Keratinocyte (primary cell): ENCODE data around the gene HNRNPL. TPM values are rescaled to one million over a fixed set of nuclear protein-coding genes. Genes with fewer than 3 reads are reported as not detected.

ENCODE experiments used
- DNase-seq: peaks from one replicate; pipeline ENCODE4 v3.0.0-alpha.2; 2011; ENCODE audit warnings: low read depth, missing footprints, low spot score
- FAIRE-seq: peaks from 2 replicates; lab custom pipeline; 2011; peaks lifted over from hg19 to GRCh38; lab: Jason Lieb, UNC
- H2AFZ ChIP-seq: 2 replicates; pipeline ENCODE4 v1.6.0; 2012; ENCODE audit warnings: low read length, control low read depth, inconsistent platforms; ENCODE audit not compliant: control insufficient read depth
- H3K27ac ChIP-seq: 2 replicates; pipeline ENCODE4 v1.5.1; 2011; ENCODE audit warnings: low read length; ENCODE audit not compliant: control insufficient read depth, insufficient read depth
- H3K27me3 ChIP-seq: 3 replicates; pipeline ENCODE4 v1.6.0; 2011; ENCODE audit warnings: low read length; ENCODE audit not compliant: control insufficient read depth, insufficient read depth; ENCODE audit errors: extremely low read depth
- H3K36me3 ChIP-seq, 2 experiments: 2 replicates in 1 of 2; 3 replicates in 1 of 2; pipeline ENCODE4 v1.5.1; 2011; ENCODE audit warnings: low read length in 2 of 2, mild to moderate bottlenecking in 1 of 2; ENCODE audit not compliant: control insufficient read depth in 2 of 2, insufficient read depth in 2 of 2; ENCODE audit errors: extremely low read depth in 1 of 2
- H3K4me1 ChIP-seq: 3 replicates; pipeline ENCODE4 v1.5.1; 2011; ENCODE audit warnings: low read length; ENCODE audit not compliant: control insufficient read depth, insufficient read depth; ENCODE audit errors: extremely low read depth
- H3K4me2 ChIP-seq: 3 replicates; pipeline ENCODE4 v1.6.0; 2011; ENCODE audit warnings: low read depth, low read length; ENCODE audit not compliant: control insufficient read depth, insufficient read depth; ENCODE audit errors: extremely low read depth
- H3K4me3 ChIP-seq, 3 experiments: fragments of 200-600 bp in 1 of 3; sonication (generic) in 1 of 3; 2 replicates in 2 of 3; 3 replicates in 1 of 3; pipeline ENCODE4 v1.5.1; 2011 to 2016; ENCODE audit warnings: low read length in 3 of 3, mild to moderate bottlenecking in 3 of 3, control low read depth in 2 of 3, inconsistent platforms in 1 of 3, low read depth in 1 of 3, mixed read lengths in 1 of 3, mixed run types in 1 of 3, moderate library complexity in 1 of 3; ENCODE audit not compliant: control insufficient read depth in 2 of 3, insufficient read depth in 2 of 3; ENCODE audit errors: extremely low read depth in 1 of 3
- H3K79me2 ChIP-seq: 2 replicates; pipeline ENCODE4 v1.6.0; 2012; ENCODE audit warnings: low read length; ENCODE audit not compliant: control insufficient read depth, insufficient read depth
- H3K9ac ChIP-seq: 3 replicates; pipeline ENCODE4 v1.6.0; 2011; ENCODE audit warnings: low read length; ENCODE audit not compliant: control insufficient read depth, insufficient read depth; ENCODE audit errors: extremely low read depth
- H3K9me1 ChIP-seq: 3 replicates; pipeline ENCODE4 v1.6.0; 2011; ENCODE audit warnings: low read length; ENCODE audit not compliant: control insufficient read depth, insufficient read depth; ENCODE audit errors: extremely low read depth
- H3K9me3 ChIP-seq: 2 replicates; pipeline ENCODE4 v1.5.1; 2012; ENCODE audit warnings: low read depth, low read length; ENCODE audit not compliant: control insufficient read depth
- H4K20me1 ChIP-seq: 3 replicates; pipeline ENCODE4 v1.6.0; 2011; ENCODE audit warnings: low read length; ENCODE audit not compliant: control insufficient read depth, insufficient read depth; ENCODE audit errors: extremely low read depth
- EZH2 ChIP-seq: IDR thresholded peaks from one replicate; pipeline ENCODE4 v1.6.1; 2012; ENCODE audit warnings: inconsistent platforms, mild to moderate bottlenecking, low read length, moderate library complexity
- dilution Hi-C: fragments of 300-500 bp; cut with MboI; formaldehyde crosslinking; loops from one replicate; pipeline ENCODE4 v1.7.0; 2020; ENCODE audit warnings: low sequenced_read_pairs; ENCODE audit not compliant: extremely low pct_ligation_motif_present
- polyA plus RNA-seq, 5 experiments: library from polyadenylated mRNA; depleted of rRNA in 3 of 5; stranded (reverse) in 3 of 5; stranded (forward) in 1 of 5; unstranded in 1 of 5; fragments of >200 nt; gene quantifications; 1 replicate in 1 of 5; 2 replicates in 3 of 5; 3 replicates in 1 of 5; pipeline versions ENCODE4 v1.2.1 to v1.2.3, GENCODE V29; 2011 to 2012; ENCODE audit warnings: missing spikeins in 2 of 5, low read depth in 1 of 5, low replicate concordance in 1 of 5
- TF ChIP-seq, protein P1 (sequence below), 3 experiments: IDR thresholded peaks in 1 of 3; conservative IDR thresholded peaks in 1 of 3; optimal IDR thresholded peaks in 1 of 3; 2 replicates in 2 of 3; 3 replicates in 1 of 3; pipeline versions ENCODE3 to v1.5.1; 2011; ENCODE audit warnings: low read length in 3 of 3, mild to moderate bottlenecking in 3 of 3, moderate library complexity in 2 of 3, control low read depth in 1 of 3, inconsistent platforms in 1 of 3; ENCODE audit not compliant: insufficient read depth in 2 of 3; ENCODE audit errors: extremely low read depth in 1 of 3

The HNRNPL gene
- polyA plus RNA-seq, 1 donor (not counting 4 experiments of a cell fraction or from before 2014, with no cell fraction given) = 308 TPM

DNA sequence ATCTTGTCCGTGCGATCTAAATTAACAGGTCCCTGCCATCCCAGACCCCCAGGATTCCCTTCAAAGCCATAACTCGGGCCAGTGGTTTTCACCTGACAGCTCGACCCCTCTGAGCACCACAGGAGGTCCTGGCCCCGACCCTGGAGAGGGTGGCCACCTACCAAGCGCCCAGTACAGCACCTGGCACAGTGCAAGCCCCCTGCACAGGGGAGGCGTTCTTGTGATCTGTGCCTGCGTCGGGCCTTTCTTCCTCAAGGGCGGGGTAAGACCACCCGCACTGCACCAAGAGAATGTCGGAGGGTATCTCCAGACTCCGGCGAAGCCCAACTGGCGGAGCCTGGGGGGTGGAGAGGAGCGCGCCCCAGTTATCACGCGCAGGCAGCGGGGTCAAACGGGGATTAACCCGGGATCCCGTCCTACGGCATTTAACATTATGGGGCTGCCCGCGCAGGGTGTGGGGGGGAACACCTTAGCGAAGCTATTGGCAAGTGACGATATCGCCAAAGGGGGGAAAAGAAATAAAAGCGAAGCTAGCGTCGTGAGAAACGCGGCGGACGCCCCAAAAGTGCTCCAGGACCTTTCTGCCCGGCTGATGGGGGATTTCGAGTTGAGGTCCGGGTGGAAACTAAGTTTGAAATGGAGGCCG, 1.3 kb upstream of the HNRNPL start:
- H3K9me3 ChIP-seq = no peaks in the 10 kb centered on the region
- peaks cover 2% of the 10 kb centered on the region for H3K9me1 ChIP-seq
- DNase-seq (no peak), FAIRE-seq (no peak)
- H3K79me2 ChIP-seq = peaks cover 30% of the 10 kb centered on the region
- H3K9ac ChIP-seq = peak overlapping the region; percentile 77
- H2AFZ ChIP-seq = peak overlapping the region; percentile 71
- H3K27ac ChIP-seq = peak overlapping the region; percentile 76
- peak overlapping the region; percentile 86 for H3K4me2 ChIP-seq
- dilution Hi-C loops = no loop called here
- TF ChIP-seq EZH2 = no peak
- H4K20me1 ChIP-seq = peaks cover 13% of the 10 kb centered on the region
- H3K4me3 ChIP-seq = peak overlapping the region; percentile 49 to 74 (median 70)
- H3K36me3 ChIP-seq = peaks cover 14 to 20% of the 10 kb centered on the region in 2 experiments
- H3K4me1 ChIP-seq = peaks cover 36% of the 10 kb centered on the region
- no peaks in the 10 kb centered on the region for H3K27me3 ChIP-seq

DNA sequence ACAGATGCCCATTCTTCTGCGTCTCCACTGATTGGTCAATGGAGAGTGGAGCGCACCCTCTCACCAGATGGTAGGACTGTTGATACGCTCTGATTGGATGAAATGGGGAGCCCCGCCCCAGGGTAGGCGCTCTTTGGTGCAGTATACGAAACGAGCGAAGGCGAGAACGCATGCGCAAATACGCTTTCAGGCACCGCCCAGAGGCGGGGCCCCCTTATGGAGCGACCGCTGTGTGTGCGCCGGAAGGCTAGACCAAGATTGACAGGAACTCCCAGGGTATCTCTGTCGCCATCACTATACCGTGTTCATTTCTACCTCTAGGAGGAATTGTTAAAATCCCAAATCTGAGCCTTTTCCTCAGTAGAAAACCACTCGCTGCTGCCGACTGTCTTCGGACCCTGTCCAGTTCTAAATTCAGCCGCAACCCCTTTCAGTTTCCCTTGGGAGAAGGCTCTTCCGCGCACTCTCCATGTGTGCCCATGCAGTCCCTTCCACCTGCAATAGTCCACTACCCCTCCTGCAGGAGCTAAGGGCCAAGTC, 720 bp upstream of the HNRNPL start:
- Histone ChIP-seq H3K4me3 (peak overlapping the region; percentile 49 to 74 (median 70)), H3K9me3 (no peaks in the 10 kb centered on the region), H3K27ac (peak overlapping the region; percentile 76), H3K79me2 (peaks cover 35% of the 10 kb centered on the region), H3K9me1 (peaks cover 2% of the 10 kb centered on the region), H3K4me2 (peak overlapping the region; percentile 86), H3K36me3 (peaks cover 20 to 25% of the 10 kb centered on the region in 2 experiments), H4K20me1 (peaks cover 13% of the 10 kb centered on the region), H3K27me3 (no peaks in the 10 kb centered on the region), H2AFZ (peak overlapping the region; percentile 0), H3K4me1 (peaks cover 36% of the 10 kb centered on the region), H3K9ac (peak overlapping the region; percentile 77)
- TF ChIP-seq, protein P1, sequence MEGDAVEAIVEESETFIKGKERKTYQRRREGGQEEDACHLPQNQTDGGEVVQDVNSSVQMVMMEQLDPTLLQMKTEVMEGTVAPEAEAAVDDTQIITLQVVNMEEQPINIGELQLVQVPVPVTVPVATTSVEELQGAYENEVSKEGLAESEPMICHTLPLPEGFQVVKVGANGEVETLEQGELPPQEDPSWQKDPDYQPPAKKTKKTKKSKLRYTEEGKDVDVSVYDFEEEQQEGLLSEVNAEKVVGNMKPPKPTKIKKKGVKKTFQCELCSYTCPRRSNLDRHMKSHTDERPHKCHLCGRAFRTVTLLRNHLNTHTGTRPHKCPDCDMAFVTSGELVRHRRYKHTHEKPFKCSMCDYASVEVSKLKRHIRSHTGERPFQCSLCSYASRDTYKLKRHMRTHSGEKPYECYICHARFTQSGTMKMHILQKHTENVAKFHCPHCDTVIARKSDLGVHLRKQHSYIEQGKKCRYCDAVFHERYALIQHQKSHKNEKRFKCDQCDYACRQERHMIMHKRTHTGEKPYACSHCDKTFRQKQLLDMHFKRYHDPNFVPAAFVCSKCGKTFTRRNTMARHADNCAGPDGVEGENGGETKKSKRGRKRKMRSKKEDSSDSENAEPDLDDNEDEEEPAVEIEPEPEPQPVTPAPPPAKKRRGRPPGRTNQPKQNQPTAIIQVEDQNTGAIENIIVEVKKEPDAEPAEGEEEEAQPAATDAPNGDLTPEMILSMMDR (optimal IDR thresholded peaks at IDR 0.05 in 1 of 3, IDR thresholded peaks at IDR 0.05 in 1 of 3, conservative IDR thresholded peaks at IDR 0.05 in 1 of 3; ENCODE audit: extremely low read depth in 1 of 3, insufficient read depth in 2 of 3, low read length in 3 of 3) = peak in 1 of 3 experiments; percentile 27
- no peak for TF ChIP-seq EZH2
- DNase-seq (peak; percentile 100), FAIRE-seq (no peak)
- dilution Hi-C loops = no loop called here
